ENCODE measurements around the gene MCOLN1. TPM values are rescaled to one million over a fixed set of nuclear protein-coding genes. Genes with fewer than 3 reads are reported as not detected.
A peak's percentile ranks its signal among the peaks of the same experiment; 100 is the strongest.

The MCOLN1 gene
- polyA plus RNA-seq, 1 donor, result 14.2 TPM

DNA sequence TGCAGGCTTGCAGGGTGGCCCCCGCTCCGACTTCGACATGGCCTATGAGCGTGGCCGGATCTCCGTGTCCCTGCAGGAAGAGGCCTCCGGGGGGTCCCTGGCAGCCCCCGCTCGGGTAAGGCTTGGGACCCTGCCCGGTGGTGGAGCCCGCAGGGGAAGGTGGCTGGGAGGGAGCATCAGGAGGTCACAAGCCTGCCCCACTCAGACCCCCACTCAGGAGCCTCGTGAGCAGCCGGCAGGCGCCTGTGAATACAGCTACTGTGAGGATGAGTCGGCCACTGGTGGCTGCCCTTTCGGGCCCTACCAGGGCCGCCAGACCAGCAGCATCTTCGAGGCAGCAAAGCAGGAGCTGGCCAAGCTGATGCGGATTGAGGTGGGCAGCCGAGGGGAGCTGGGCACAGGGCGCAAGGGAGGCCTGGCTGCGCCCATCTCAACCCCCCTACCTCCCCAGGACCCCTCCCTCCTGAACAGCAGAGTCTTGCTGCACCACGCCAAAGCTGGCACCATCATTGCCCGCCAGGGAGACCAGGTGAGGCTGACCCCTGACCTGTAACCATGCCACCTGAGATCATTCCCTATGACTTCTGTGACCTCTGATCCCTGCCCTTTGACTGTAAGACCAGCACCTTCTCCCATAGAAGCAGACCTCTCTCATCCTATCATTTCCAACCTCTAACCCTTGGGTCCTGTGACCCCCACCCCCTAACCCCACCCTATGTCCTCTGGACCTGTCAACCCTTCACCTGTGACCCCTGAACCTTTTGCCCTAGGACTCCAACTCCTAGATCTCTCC, 20.3 kb downstream of the MCOLN1 start:
- DNase-seq (ENCODE audit: low read depth), result no peak

- DNase-seq (ENCODE audit: low read depth), result no peak
These were observed 22.2 kb downstream of the MCOLN1 start for GRCh38 chr19:7544626-7545025.

- DNase-seq (ENCODE audit: low read depth), result no peak
These were observed 22.9 kb downstream of the MCOLN1 start for GRCh38 chr19:7545300-7545699.

DNA sequence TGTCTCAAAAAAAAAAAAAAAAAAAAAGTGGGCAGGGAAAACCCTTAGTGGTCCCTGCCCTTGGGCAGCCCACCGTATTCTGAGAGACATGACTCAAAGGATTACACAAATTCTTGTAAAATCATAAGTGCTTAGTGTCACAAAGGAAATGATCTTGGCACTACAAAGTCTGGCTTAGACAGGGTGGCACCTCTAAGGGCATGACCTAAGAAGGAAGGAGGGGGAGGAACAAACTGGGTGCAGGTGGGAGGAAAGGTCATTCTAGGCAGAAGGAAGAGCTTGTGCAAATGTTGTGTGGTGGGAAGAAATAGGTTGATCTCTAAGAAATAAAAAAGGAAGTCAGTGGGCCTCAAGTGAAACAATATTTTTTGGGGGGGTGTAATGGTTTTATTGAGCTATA, 23.5 kb downstream of the MCOLN1 start:
- no peak for DNase-seq (ENCODE audit: low read depth)

DNA sequence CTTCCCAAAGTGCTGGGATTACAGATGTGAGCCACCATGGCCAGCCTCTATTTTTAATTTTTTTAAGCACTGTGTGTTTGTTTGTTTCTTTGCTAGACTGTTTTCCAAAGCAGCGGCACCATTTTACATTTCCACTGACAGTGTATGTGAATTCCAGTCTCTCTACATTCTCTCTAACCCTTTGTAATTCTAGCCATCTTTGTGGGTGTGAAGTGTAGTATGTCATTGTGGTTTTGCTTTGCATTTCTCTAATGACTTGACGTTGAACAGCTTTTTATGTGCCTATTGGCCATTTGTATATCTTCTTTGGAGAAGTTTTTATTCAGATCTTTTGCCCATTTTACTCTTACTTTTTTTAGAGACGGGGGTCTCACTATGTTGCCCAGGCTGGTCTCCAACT, 24.7 kb downstream of the MCOLN1 start:
- DNase-seq (ENCODE audit: low read depth), result no peak

DNA sequence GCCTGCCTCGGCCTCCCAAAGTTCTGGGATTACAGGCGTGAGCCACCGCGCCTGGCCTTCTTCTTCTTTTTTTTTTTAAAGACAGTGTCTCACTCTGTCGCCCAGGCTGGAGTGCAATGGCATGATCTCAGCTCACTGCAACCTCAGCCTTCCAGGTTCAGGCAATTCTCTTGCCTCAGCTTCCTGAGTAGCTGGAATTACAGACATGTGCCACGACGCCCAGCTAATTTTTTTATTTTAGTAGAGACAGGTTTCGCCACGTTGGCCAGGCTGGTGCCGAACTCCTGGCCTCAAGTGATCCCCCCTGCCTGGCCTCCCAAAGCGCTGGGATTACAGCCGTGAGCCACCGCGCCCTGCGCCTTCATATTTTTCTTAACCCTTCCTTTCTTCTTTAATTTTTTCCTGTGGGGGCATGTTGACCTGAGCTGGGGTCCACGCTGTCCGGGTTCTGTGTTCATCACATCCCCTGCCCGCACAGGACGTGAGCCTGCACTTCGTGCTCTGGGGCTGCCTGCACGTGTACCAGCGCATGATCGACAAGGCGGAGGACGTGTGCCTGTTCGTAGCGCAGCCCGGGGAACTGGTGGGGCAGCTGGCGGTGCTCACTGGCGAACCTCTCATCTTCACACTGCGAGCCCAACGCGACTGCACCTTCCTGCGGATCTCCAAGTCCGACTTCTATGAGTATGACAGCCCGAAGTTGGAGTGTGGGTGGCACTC, 27.2 kb downstream of the MCOLN1 start:
- DNase-seq (ENCODE audit: low read depth), result no peak

DNA sequence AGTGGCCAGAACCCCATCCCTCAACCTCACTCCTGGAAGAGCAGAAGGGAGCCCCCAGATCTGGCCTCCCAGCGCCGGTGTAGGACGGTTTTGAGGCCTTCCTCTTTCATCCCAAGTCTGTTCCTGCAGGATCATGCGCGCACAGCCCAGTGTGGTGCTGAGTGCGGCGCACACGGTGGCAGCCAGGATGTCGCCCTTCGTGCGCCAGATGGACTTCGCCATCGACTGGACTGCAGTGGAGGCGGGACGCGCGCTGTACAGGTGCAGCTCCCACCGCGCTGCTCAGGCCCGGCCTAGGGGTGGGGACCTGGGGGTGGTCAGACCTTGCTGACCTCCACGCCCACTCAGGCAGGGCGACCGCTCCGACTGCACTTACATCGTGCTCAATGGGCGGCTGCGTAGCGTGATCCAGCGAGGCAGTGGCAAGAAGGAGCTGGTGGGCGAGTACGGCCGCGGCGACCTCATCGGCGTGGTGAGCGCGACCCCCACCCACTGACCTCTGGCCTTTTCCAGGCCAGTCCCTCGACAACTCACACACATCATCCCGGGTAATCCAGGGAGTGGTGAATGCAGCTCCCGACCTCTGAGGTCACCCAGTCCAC, 27.8 kb downstream of the MCOLN1 start:
- DNase-seq (ENCODE audit: low read depth), result no peak

DNA sequence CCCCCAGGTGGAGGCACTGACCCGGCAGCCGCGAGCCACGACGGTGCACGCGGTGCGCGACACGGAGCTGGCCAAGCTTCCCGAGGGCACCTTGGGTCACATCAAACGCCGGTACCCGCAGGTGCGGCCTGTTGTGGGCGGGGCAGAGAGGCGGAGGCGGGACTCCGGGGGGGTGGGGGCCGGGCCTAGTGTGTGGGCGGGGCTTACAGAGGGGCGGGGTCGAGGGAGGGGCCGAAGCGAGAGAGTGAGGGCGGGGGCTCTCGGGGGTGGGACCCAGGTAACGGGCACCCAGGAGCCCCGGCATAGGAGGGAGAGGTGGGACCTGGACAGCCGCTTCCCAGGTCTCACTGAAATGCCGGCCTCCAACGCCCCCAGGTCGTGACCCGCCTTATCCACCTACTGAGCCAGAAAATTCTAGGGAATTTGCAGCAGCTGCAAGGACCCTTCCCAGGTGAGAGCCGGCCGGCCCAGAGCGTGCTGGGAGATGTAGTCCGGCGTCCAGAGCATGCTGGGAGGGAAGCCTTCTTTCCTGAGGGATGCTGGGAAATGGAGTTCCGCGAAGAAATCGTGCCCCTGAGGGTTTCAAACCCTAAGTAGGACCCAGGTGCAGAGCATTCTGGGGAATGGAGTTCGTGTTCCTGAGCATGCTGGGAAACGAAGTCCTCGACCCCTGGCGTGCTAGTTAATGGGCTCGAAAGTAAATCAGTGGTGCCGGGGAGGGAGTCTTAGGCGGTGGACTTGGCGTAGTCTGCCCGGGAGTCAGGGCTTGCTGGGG, 28.8 kb downstream of the MCOLN1 start:
- DNase-seq (ENCODE audit: low read depth), result peak; percentile 66

GRCh38 chr19:7552781-7553180, 30.4 kb downstream of the MCOLN1 start:
- no peak for DNase-seq (ENCODE audit: low read depth)

- DNase-seq (ENCODE audit: low read depth), result no peak
These were observed 32.1 kb downstream of the MCOLN1 start for GRCh38 chr19:7554565-7554964.

- no peak for DNase-seq (ENCODE audit: low read depth)
These were observed 32.8 kb downstream of the MCOLN1 start for GRCh38 chr19:7554990-7555864.

- no peak for DNase-seq (ENCODE audit: low read depth)
These were observed 34.4 kb downstream of the MCOLN1 start for GRCh38 chr19:7556696-7557315.

DNA sequence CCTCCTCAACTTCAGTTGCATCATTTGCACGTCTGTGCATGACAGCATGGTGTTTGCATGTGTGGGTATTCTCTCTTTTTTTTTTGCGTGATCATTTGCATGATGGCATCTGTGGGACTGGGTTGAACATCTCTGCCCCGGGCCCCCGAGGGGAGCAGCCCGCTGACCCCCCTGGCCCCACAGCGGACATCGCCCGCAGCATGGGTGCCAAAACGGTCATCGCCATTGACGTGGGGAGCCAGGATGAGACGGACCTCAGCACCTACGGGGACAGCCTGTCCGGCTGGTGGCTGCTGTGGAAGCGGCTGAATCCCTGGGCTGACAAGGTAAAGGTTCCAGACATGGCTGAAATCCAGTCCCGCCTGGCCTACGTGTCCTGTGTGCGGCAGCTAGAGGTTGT, 36.2 kb downstream of the MCOLN1 start:
- no peak for DNase-seq (ENCODE audit: low read depth)

GRCh38 chr19:7559102-7559501, 36.7 kb downstream of the MCOLN1 start:
- DNase-seq (ENCODE audit: low read depth), result no peak

GRCh38 chr19:7560255-7560654, 37.8 kb downstream of the MCOLN1 start:
- DNase-seq (ENCODE audit: low read depth), result no peak

DNA sequence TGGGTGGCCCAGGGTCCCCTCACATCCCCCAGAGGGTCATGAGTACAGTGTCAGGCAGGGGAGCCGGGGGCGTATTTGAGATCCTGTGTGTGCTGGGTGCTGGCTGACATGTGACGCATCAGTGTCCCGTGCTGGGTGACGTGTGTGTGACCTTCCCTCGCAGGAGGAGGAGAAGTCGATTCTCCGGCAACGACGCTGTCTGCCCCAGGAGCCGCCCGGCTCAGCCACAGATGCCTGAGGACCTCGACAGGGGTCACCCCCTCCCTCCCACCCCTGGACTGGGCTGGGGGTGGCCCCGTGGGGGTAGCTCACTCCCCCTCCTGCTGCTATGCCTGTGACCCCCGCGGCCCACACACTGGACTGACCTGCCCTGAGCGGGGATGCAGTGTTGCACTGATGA, 38.9 kb downstream of the MCOLN1 start:
- no peak for DNase-seq (ENCODE audit: low read depth)

DNA sequence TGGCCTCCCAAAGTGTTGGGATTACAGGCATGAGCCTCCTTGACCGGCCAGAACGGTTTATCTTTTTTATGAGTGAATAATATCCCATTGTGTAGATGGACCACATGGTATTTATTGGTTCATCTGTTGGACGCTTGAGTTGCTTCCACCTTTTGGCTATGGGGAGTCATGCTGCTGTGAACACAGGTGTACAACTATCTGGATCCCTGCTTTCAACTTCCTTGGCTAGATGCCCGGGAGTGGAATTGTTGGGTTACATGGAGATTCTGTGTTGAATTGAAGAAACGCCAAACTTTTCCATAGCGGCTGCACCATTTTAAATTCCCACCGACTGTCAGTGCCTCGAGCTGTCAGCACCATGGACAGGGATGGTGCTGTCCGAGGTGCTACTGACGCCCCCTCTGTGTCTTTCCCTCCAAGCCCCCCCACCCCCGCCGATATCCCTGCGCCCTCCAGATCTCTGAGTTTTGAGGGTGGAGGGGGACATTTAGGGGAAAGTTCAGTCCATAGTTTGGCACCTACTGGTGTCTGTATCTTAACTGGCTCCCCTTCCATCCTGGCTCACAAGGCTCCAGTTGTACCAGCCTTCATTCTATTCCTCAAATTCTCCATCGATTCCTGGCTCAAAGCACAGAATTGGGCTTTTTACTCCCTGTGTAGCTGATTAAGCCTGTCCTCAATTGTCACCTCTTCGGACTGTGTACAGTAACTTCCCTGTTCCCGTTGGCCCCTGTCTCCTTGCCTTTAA, 40.4 kb downstream of the MCOLN1 start:
- no peak for DNase-seq (ENCODE audit: low read depth)

- no peak for DNase-seq (ENCODE audit: low read depth)
These were observed 42.4 kb downstream of the MCOLN1 start for GRCh38 chr19:7564866-7565265.

GRCh38 chr19:7565332-7565731, 42.9 kb downstream of the MCOLN1 start:
- DNase-seq (ENCODE audit: low read depth), result no peak

- DNase-seq (ENCODE audit: low read depth), result no peak
These were observed 48.3 kb downstream of the MCOLN1 start for GRCh38 chr19:7570761-7571160.
